ENCODE results near the gene TSPAN3. TPM values are rescaled to one million over a fixed set of nuclear protein-coding genes. Genes with fewer than 3 reads are reported as not detected.

TSPAN3 gene
- total and polyA plus RNA-seq, 2 donors (not counting 1 experiment from before 2014, with no cell fraction given): 109 to 130 TPM

- H3K9me3 ChIP-seq (ENCODE audit: control extremely low read depth in 1 of 3, control insufficient read depth in 2 of 3, insufficient read depth in 1 of 3, low read length in 2 of 3): peaks cover 0 to 17% (median 0%) of the 10 kb centered on the region in 3 donors
- ChIA-PET POLR2A (no interaction called here), CTCF (interaction anchor here (1.0 to 1.6 kb wide), 4 partner anchors 8 to 454 kb away, joined by 3 to 4 read pairs (median 3); no protein-coding TSS in a partner anchor)
- peaks cover 6% of the 10 kb centered on the region for H3K79me2 ChIP-seq (ENCODE audit: control insufficient read depth, insufficient read depth, low read length)
- peaks cover 18% of the 10 kb centered on the region for H3K4me1 Mint-ChIP-seq
- intact Hi-C loops (cut with micrococcal nuclease): no loop called here
- H3K4me2 ChIP-seq (replicated peaks; ENCODE audit: low read depth, low read length, poor library complexity, severe bottlenecking): no peak overlapping the region
- no peak overlapping the region for H3K4me3 Mint-ChIP-seq
- no peak overlapping the region for H3K27ac ChIP-seq (ENCODE audit: low read length in 2 of 2)
- no peak for DNase-seq
- no peak overlapping the region for H3K9ac ChIP-seq (ENCODE audit: low read length)
- 95% methylated on average over 7 of the region's 12 CpGs for WGBS (ENCODE audit: insufficient coverage)
- no peak for TF ChIP-seq CTCF (IDR thresholded peaks at IDR 0.05)
- no peak for TF ChIP-seq EZH2 (IDR thresholded peaks at IDR 0.05; ENCODE audit: borderline replicate concordance, insufficient read depth, low read depth, low read length, poor library complexity, severe bottlenecking)
- H3K36me3 ChIP-seq (replicated peaks in 1 of 2; ENCODE audit: control extremely low read depth in 1 of 2, control insufficient read depth in 1 of 2, extremely low read depth in 1 of 2, insufficient read depth in 2 of 2, low read length in 1 of 2): peaks cover 0 to 59% of the 10 kb centered on the region in 2 experiments
- peaks cover 58% of the 10 kb centered on the region for H4K20me1 ChIP-seq (ENCODE audit: control insufficient read depth, insufficient read depth, low read length, poor library complexity, severe bottlenecking)
- no peaks in the 10 kb centered on the region for H3K27me3 ChIP-seq (replicated peaks in 1 of 4; ENCODE audit: control extremely low read depth in 1 of 4, control insufficient read depth in 3 of 4, insufficient read depth in 4 of 4, low read length in 3 of 4)
- no peaks in the 10 kb centered on the region for H3K9me3 Mint-ChIP-seq (ENCODE audit: insufficient read depth)
- no peaks in the 10 kb centered on the region for H3K27me3 Mint-ChIP-seq
- no peak overlapping the region for H3K4me3 ChIP-seq (ENCODE audit: control extremely low read depth in 1 of 5, extremely low read depth in 1 of 5, insufficient read depth in 1 of 5, low read depth in 2 of 5, low read length in 4 of 5)
- no peak for ATAC-seq (ENCODE audit: low read depth)
- H3K27ac Mint-ChIP-seq: peak overlapping the region; percentile 73
- H3K4me1 ChIP-seq (ENCODE audit: control insufficient read depth in 2 of 2, insufficient read depth in 2 of 2, low read length in 2 of 2): peaks cover 0 to 16% of the 10 kb centered on the region in 2 donors
- H2AFZ ChIP-seq (ENCODE audit: insufficient read depth, low read depth, low read length, poor library complexity, severe bottlenecking): no peak overlapping the region
Observed at GRCh38 chr15:77037388-77038209, 33.3 kb downstream of the TSPAN3 start.

All from B cell (primary cell).